GF-D8 (cell line): ENCODE results near the gene ELN.

ENCODE experiments used
- DNase-seq: peaks from one replicate; lab custom pipeline; 2025; lab: John Stamatoyannopoulos, UW

The ELN gene

GRCh38 chr7:74023786-74024185 lies 4.2 kb upstream of the ELN start:
- DNase-seq = no peak

GRCh38 chr7:74025146-74025545 lies 2.8 kb upstream of the ELN start:
- DNase-seq = no peak

GRCh38 chr7:74025730-74026129 lies 2.2 kb upstream of the ELN start:
- DNase-seq = no peak

GRCh38 chr7:74026406-74026902 lies 1.5 kb upstream of the ELN start:
- no peak for DNase-seq

GRCh38 chr7:74026903-74027682 lies 880 bp upstream of the ELN start:
- DNase-seq = no peak

GRCh38 chr7:74028321-74028838 lies 407 bp downstream of the ELN start:
- no peak for DNase-seq

- DNase-seq = no peak
These were observed 1.3 kb downstream of the ELN start for GRCh38 chr7:74029089-74029785.

GRCh38 chr7:74029991-74030415 lies 2.0 kb downstream of the ELN start:
- no peak for DNase-seq

- DNase-seq = no peak
These were observed 2.9 kb downstream of the ELN start for GRCh38 chr7:74030861-74031260.

GRCh38 chr7:74031403-74032190 lies 3.6 kb downstream of the ELN start:
- DNase-seq = no peak

GRCh38 chr7:74032191-74032490 lies 4.2 kb downstream of the ELN start:
- DNase-seq = no peak

- DNase-seq = no peak
These were observed 4.8 kb downstream of the ELN start for GRCh38 chr7:74032624-74033371.

- DNase-seq = no peak
These were observed 5.7 kb downstream of the ELN start for GRCh38 chr7:74033372-74034311.

- no peak for DNase-seq
These were observed 9.6 kb downstream of the ELN start for GRCh38 chr7:74037609-74038008.

- DNase-seq = no peak
These were observed 10.4 kb downstream of the ELN start for GRCh38 chr7:74038194-74038961.

GRCh38 chr7:74039337-74039736 lies 11.4 kb downstream of the ELN start:
- DNase-seq = no peak

GRCh38 chr7:74040101-74040790 lies 12.3 kb downstream of the ELN start:
- DNase-seq = no peak

- no peak for DNase-seq
These were observed 13.0 kb downstream of the ELN start for GRCh38 chr7:74040791-74041520.
